CD14-positive monocyte (primary cell): ENCODE measurements around the gene TMA7B. TPM values are rescaled to one million over a fixed set of nuclear protein-coding genes. Genes with fewer than 3 reads are reported as not detected.

Experiments
- DNase-seq, 3 donors: peaks; one replicate each; pipeline ENCODE4 v3.0.0-alpha.2; 2011 to 2022
- H2AFZ ChIP-seq: 2 replicates; pipeline ENCODE4 v1.6.0; 2012; ENCODE audit warnings: mild to moderate bottlenecking, low read depth, low read length, inconsistent platforms; ENCODE audit not compliant: insufficient read depth, poor library complexity, severe bottlenecking
- H3K27ac ChIP-seq, 2 donors: 1 replicate in 1 of 2; 2 replicates in 1 of 2; pipeline ENCODE4 v1.5.1; 2012 to 2013; ENCODE audit warnings: low read length in 2 of 2, control low read depth in 1 of 2, inconsistent platforms in 1 of 2, low read depth in 1 of 2, mild to moderate bottlenecking in 1 of 2
- H3K27me3 ChIP-seq, 2 donors: one replicate each; pipeline versions ENCODE4 v1.6.0 to v1.6.1; 2011 to 2013; ENCODE audit warnings: low read length in 2 of 2; ENCODE audit not compliant: control insufficient read depth in 2 of 2, insufficient read depth in 2 of 2
- H3K36me3 ChIP-seq, 2 donors: replicated peaks in 1 of 2; 1 replicate in 1 of 2; 2 replicates in 1 of 2; pipeline versions ENCODE4 v1.5.1 to v1.6.1; 2012 to 2013; ENCODE audit warnings: low read length in 2 of 2, control low read depth in 1 of 2, inconsistent platforms in 1 of 2, mild to moderate bottlenecking in 1 of 2; ENCODE audit not compliant: insufficient read depth in 2 of 2, control insufficient read depth in 1 of 2
- H3K4me1 ChIP-seq, 2 donors: 1 replicate in 1 of 2; 2 replicates in 1 of 2; pipeline versions ENCODE4 v1.5.1 to v1.6.1; 2012 to 2013; ENCODE audit warnings: low read length in 2 of 2, control low read depth in 1 of 2, inconsistent platforms in 1 of 2, mild to moderate bottlenecking in 1 of 2, moderate library complexity in 1 of 2; ENCODE audit not compliant: insufficient read depth in 2 of 2, control insufficient read depth in 1 of 2
- H3K4me2 ChIP-seq: replicated peaks from 2 replicates; pipeline ENCODE3; 2012; ENCODE audit warnings: low read length, moderate library complexity, mild to moderate bottlenecking; ENCODE audit not compliant: poor library complexity, severe bottlenecking; ENCODE audit errors: extremely low read depth
- H3K4me3 ChIP-seq, 3 experiments: fragments of 200-600 bp in 1 of 3; sonication (generic) in 1 of 3; replicated peaks in 1 of 3; 1 replicate in 2 of 3; 2 replicates in 1 of 3; pipeline ENCODE4 v1.5.1; 2011 to 2013; ENCODE audit warnings: low read length in 3 of 3, mild to moderate bottlenecking in 3 of 3, control low read depth in 2 of 3, low read depth in 2 of 3, inconsistent platforms in 1 of 3, moderate library complexity in 1 of 3
- H3K79me2 ChIP-seq: 2 replicates; pipeline ENCODE4 v1.6.0; 2012; ENCODE audit warnings: mild to moderate bottlenecking, control low read depth, inconsistent platforms, low read length, moderate library complexity; ENCODE audit not compliant: insufficient read depth
- H3K9ac ChIP-seq: 2 replicates; pipeline ENCODE4 v1.6.0; 2017; ENCODE audit warnings: low read length, mild to moderate bottlenecking; ENCODE audit not compliant: insufficient read depth, poor library complexity, severe bottlenecking
- H3K9me3 ChIP-seq, 2 donors: replicated peaks in 1 of 2; 1 replicate in 1 of 2; 2 replicates in 1 of 2; pipeline versions ENCODE4 v1.5.1 to v1.6.1; 2012 to 2013; ENCODE audit warnings: low read length in 2 of 2, control low read depth in 1 of 2; ENCODE audit not compliant: control insufficient read depth in 1 of 2, insufficient read depth in 1 of 2
- H4K20me1 ChIP-seq: 2 replicates; pipeline ENCODE4 v1.6.0; 2012; ENCODE audit warnings: mild to moderate bottlenecking, low read length, control low read depth, moderate library complexity; ENCODE audit not compliant: insufficient read depth
- H3K27ac Mint-ChIP-seq, 7 donors: one replicate each; pipeline ENCODE4 v1.8.0; 2020; ENCODE audit warnings: mild to moderate bottlenecking in 7 of 7, mixed read lengths in 7 of 7, moderate library complexity in 6 of 7, inconsistent platforms in 2 of 7
- H3K27me3 Mint-ChIP-seq, 3 donors: one replicate each; pipeline ENCODE4 v1.8.0; 2021 to 2022; ENCODE audit warnings: low read depth in 3 of 3, mild to moderate bottlenecking in 3 of 3, mixed read lengths in 3 of 3, moderate library complexity in 3 of 3, inconsistent platforms in 1 of 3
- H3K36me3 Mint-ChIP-seq, 2 donors: one replicate each; pipeline ENCODE4 v1.8.0; 2020; ENCODE audit warnings: mixed read lengths in 2 of 2, inconsistent platforms in 1 of 2, mild to moderate bottlenecking in 1 of 2
- H3K4me1 Mint-ChIP-seq: one replicate; pipeline ENCODE4 v1.8.0; 2020; ENCODE audit warnings: mild to moderate bottlenecking, mixed read lengths
- H3K4me3 Mint-ChIP-seq, 2 donors: one replicate each; pipeline ENCODE4 v1.8.0; 2020; ENCODE audit warnings: mild to moderate bottlenecking in 2 of 2, mixed read lengths in 2 of 2, moderate library complexity in 1 of 2
- H3K9me3 Mint-ChIP-seq, 7 donors: one replicate each; pipeline ENCODE4 v1.8.0; 2020 to 2022; ENCODE audit warnings: mixed read lengths in 7 of 7, mild to moderate bottlenecking in 6 of 7, moderate library complexity in 6 of 7, inconsistent platforms in 2 of 7
- WGBS: methylation state at CpG from one replicate; pipeline ENCODE4 v1.1.5; 2013; ENCODE audit warnings: missing lambda C conversion rate; ENCODE audit not compliant: insufficient coverage; 5-methylcytosine and 5-hydroxymethylcytosine counted together
- intact Hi-C, 2 donors: fragments of 100-400 bp; cut with micrococcal nuclease; formaldehyde crosslinking; loops; one replicate each; pipeline versions ENCODE4 v1.15.0 to v1.15.1; 2023
- polyA plus RNA-seq, 3 donors: library from polyadenylated mRNA; depleted of rRNA in 1 of 3; unstranded in 2 of 3; stranded (reverse) in 1 of 3; fragments of 300-500 nt in 2 of 3; fragments of >200 nt in 1 of 3; fragmentation: Illumina TruSeq in 2 of 3; gene quantifications; 1 replicate in 2 of 3; 2 replicates in 1 of 3; pipeline ENCODE4 v1.2.3, GENCODE V29; 2012 to 2021
- TF ChIP-seq, protein P1 (sequence below): fragments of 200-600 bp; IDR thresholded peaks from one replicate; pipeline ENCODE4 v1.8.0; 2022; ENCODE audit warnings: antibody characterized with exemption, mild to moderate bottlenecking

The TMA7B gene
- polyA plus RNA-seq, 3 donors = 0.13 TPM; not detected in 2

DNA sequence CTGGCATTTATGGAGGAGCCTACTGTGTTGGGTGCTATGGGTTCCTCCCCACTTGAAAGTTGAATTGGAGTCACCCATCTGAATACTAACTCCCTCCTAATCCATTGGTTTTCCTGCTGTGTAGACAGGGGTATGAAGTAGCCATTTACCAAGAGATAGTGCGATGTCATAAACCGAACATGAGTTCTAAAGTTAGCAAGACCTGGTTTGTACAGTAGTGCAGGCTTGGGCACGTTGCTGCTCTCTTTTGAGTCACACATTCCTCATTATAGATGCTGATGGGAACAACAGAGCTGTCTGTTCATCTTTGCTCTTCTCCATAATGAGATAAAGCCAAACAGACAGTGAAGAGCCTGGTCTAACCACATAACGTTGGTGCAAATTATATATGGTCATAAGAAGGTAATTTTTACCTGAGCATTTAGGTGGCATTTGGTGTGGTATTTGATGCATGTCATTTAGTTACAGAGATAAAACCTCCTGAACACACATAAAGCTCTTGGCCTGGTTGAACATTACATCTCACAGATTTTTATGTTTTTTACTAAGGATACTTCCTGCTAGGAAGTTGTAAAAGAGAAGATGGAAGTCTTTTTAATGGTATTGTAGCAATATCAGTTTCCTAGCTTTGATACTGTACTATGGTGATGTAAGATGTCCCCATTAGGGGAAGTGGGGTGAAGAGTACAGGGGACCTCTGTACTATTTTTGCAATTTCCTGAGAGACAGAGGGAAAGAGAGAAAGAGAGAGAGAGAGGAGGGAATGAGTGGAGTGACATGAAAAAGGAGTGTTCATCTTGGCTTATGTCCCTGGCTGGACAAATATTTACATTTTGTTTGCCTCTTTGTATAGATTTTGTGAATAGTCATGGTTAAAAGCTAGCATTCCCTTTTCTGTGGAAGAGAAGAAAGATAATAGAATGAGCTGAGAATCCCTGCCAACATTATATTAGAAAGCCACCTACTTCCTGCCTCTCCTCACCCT, 31.4 kb upstream of the TMA7B start:
- Histone ChIP-seq H3K27ac (no peak overlapping the region), H2AFZ (no peak overlapping the region), H3K9ac (no peak overlapping the region)

DNA sequence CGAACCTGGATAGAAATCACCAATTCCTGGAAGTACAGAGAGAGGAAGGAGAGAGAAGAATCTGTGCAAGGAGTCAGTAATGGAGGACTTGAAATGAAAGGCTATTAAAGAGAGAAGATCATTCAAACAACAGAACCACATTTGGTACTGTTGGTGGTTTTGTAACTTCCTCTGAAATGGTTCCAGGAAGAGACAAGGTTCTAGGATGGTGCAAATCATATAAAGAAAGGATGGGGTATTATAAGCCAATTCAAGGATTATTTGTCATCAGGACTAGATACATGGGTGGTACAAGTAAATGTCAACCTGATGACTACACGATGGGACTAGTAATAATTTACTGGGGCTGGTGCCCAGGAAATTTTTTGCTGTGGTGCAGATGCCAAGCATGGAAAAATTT, 28.9 kb upstream of the TMA7B start:
- Mint-ChIP-seq H3K27me3 (peaks cover 14 to 19% (median 19%) of the 10 kb centered on the region in 3 donors), H3K4me3 (no peak overlapping the region), H3K4me1 (peaks cover 20% of the 10 kb centered on the region), H3K9me3 (no peaks in the 10 kb centered on the region), H3K27ac (no peak overlapping the region), H3K36me3 (no peaks in the 10 kb centered on the region)
- H3K9me3 ChIP-seq = no peaks in the 10 kb centered on the region
- no peak for DNase-seq
- no peak overlapping the region for H3K4me2 ChIP-seq
- intact Hi-C loops = loop anchor here in 1 of 2 donors (10.0 kb wide), 1 partner anchor 64 kb away; the partner anchor contains the start of gene FAM83F
- H4K20me1 ChIP-seq = no peaks in the 10 kb centered on the region
- 40% methylated on average over 2 of the region's 2 CpGs for WGBS
- TF ChIP-seq, protein P1, sequence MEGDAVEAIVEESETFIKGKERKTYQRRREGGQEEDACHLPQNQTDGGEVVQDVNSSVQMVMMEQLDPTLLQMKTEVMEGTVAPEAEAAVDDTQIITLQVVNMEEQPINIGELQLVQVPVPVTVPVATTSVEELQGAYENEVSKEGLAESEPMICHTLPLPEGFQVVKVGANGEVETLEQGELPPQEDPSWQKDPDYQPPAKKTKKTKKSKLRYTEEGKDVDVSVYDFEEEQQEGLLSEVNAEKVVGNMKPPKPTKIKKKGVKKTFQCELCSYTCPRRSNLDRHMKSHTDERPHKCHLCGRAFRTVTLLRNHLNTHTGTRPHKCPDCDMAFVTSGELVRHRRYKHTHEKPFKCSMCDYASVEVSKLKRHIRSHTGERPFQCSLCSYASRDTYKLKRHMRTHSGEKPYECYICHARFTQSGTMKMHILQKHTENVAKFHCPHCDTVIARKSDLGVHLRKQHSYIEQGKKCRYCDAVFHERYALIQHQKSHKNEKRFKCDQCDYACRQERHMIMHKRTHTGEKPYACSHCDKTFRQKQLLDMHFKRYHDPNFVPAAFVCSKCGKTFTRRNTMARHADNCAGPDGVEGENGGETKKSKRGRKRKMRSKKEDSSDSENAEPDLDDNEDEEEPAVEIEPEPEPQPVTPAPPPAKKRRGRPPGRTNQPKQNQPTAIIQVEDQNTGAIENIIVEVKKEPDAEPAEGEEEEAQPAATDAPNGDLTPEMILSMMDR = no peak
- peak overlapping the region; percentile 2 for H2AFZ ChIP-seq
- H3K36me3 ChIP-seq = no peaks in the 10 kb centered on the region
- peaks cover 26 to 34% of the 10 kb centered on the region in 2 donors for H3K4me1 ChIP-seq
- peaks cover 2 to 9% of the 10 kb centered on the region in 2 donors for H3K27me3 ChIP-seq
- H3K9ac ChIP-seq = no peak overlapping the region
- H3K79me2 ChIP-seq = no peaks in the 10 kb centered on the region
- H3K4me3 ChIP-seq = no peak overlapping the region
- no peak overlapping the region for H3K27ac ChIP-seq

More for the DNA sequence above, 31.4 kb upstream of the TMA7B start:
- Histone ChIP-seq H3K4me3 (peak overlapping the region in 1 of 3 experiments; percentile 12), H3K9me3 (no peaks in the 10 kb centered on the region), H3K79me2 (no peaks in the 10 kb centered on the region), H3K36me3 (no peaks in the 10 kb centered on the region), H4K20me1 (no peaks in the 10 kb centered on the region), H3K27me3 (no peaks in the 10 kb centered on the region), H3K4me2 (peak overlapping the region; percentile 12), H3K4me1 (peaks cover 30 to 42% of the 10 kb centered on the region in 2 donors)
- no peaks in the 10 kb centered on the region for H3K36me3 Mint-ChIP-seq
- DNase-seq = peak in 2 of 3 donors; percentile 11 to 29
- H3K27ac Mint-ChIP-seq = no peak overlapping the region
- no peak overlapping the region for H3K4me3 Mint-ChIP-seq
- H3K9me3 Mint-ChIP-seq = no peaks in the 10 kb centered on the region
- H3K4me1 Mint-ChIP-seq = peaks cover 26% of the 10 kb centered on the region
- peaks cover 2 to 9% (median 4%) of the 10 kb centered on the region in 3 donors for H3K27me3 Mint-ChIP-seq
- TF ChIP-seq, protein P1 = no peak
- intact Hi-C loops = no loop called here
- WGBS = no CpG with 5 or more reads among the region's 4 CpGs
